HepG2 (cell line): ENCODE results near the gene MEA1. TPM values are rescaled to one million over a fixed set of nuclear protein-coding genes. Genes with fewer than 3 reads are reported as not detected.

Experiments used
- ARHGAP35 ChIP-seq: sonication (generic); formaldehyde crosslinking; IDR thresholded peaks from 2 replicates; pipeline ENCODE4 v1.9.0; 2022; ENCODE audit warnings: mild to moderate bottlenecking, inconsistent platforms, moderate library complexity, missing genetic modification reagents, borderline replicate concordance
- DPF2 ChIP-seq: sonication (generic); formaldehyde crosslinking; IDR thresholded peaks from 2 replicates; pipeline ENCODE4 v1.4.0; 2020; ENCODE audit warnings: mild to moderate bottlenecking, low read depth, missing genetic modification reagents, borderline replicate concordance
- GZF1 ChIP-seq: sonication (generic); formaldehyde crosslinking; IDR thresholded peaks from 2 replicates; pipeline ENCODE4 v1.5.1; 2020; ENCODE audit warnings: mild to moderate bottlenecking, missing genetic modification reagents
- HNRNPH1 ChIP-seq: fragments of 200-400 bp; formaldehyde crosslinking; optimal IDR thresholded peaks from 2 replicates; pipeline ENCODE3; 2017; ENCODE audit warnings: mild to moderate bottlenecking, low read depth, low read length
- HOXD1 ChIP-seq: sonication (generic); formaldehyde crosslinking; IDR thresholded peaks from 2 replicates; pipeline ENCODE4 v1.5.0; 2020; ENCODE audit warnings: missing genetic modification reagents
- JUN ChIP-seq: sonication (generic); formaldehyde crosslinking; IDR thresholded peaks from 2 replicates; pipeline ENCODE4 v1.4.0; 2020; ENCODE audit warnings: mild to moderate bottlenecking, missing genetic modification reagents
- SIN3B ChIP-seq: fragments of 150-350 bp; IDR thresholded peaks from 2 replicates; pipeline ENCODE4 v1.6.1; 2014; ENCODE audit warnings: low read length
- SNAPC2 ChIP-seq: sonication (generic); formaldehyde crosslinking; IDR thresholded peaks from 2 replicates; pipeline ENCODE4 v1.8.1; 2022; ENCODE audit warnings: mild to moderate bottlenecking, missing genetic modification reagents
- SP1 ChIP-seq, 2 experiments: fragments of 450-650 bp in 1 of 2; sonication (generic) in 1 of 2; formaldehyde crosslinking in 1 of 2; IDR thresholded peaks; 2 replicates each; pipeline versions ENCODE4 v1.4.0 to v1.6.1; 2016 to 2020; ENCODE audit warnings: missing genetic modification reagents in 1 of 2
- SRY ChIP-seq: sonication (generic); formaldehyde crosslinking; IDR thresholded peaks from 2 replicates; pipeline ENCODE4 v1.8.0; 2022; ENCODE audit warnings: mild to moderate bottlenecking, missing genetic modification reagents
- TBX2 ChIP-seq: sonication (generic); formaldehyde crosslinking; IDR thresholded peaks from 2 replicates; pipeline ENCODE4 v1.5.0; 2020; ENCODE audit warnings: missing genetic modification reagents, mild to moderate bottlenecking, borderline replicate concordance
- ZNF251 ChIP-seq: sonication (generic); formaldehyde crosslinking; IDR thresholded peaks from 2 replicates; pipeline ENCODE4 v1.9.0; 2021; ENCODE audit warnings: mild to moderate bottlenecking, missing genetic modification reagents
- ZNF264 ChIP-seq: sonication (generic); formaldehyde crosslinking; IDR thresholded peaks from 2 replicates; pipeline ENCODE4 v1.4.0; 2020; ENCODE audit warnings: missing genetic modification reagents
- ZNF574 ChIP-seq: sonication (generic); formaldehyde crosslinking; IDR thresholded peaks from 2 replicates; pipeline ENCODE4 v1.4.0; 2020; ENCODE audit warnings: missing genetic modification reagents
- ZNF580 ChIP-seq: IDR thresholded peaks from 2 replicates; pipeline ENCODE4 v1.6.1; 2016; ENCODE audit warnings: low read depth, borderline replicate concordance
- polyA plus RNA-seq, 8 experiments: library from polyadenylated mRNA; depleted of rRNA in 3 of 8; stranded (reverse) in 7 of 8; unstranded in 1 of 8; fragments of >200 nt; fragmentation: Illumina TruSeq in 4 of 8; extraction: Trizol in 4 of 8; gene quantifications; 2 replicates each; pipeline versions ENCODE4 v1.2.1 to v1.2.3, GENCODE V29; 2011 to 2016; ENCODE audit warnings: low read depth in 4 of 8, missing spikeins in 1 of 8, mixed read lengths in 1 of 8; ENCODE audit not compliant: insufficient read depth in 1 of 8
- total RNA-seq, 5 experiments: library from RNA; depleted of rRNA; stranded (reverse); fragments of >200 nt; fragmentation: Illumina TruSeq; extraction: Trizol; gene quantifications; 2 replicates each; pipeline ENCODE4 v1.2.3, GENCODE V29; 2016; ENCODE audit warnings: low read depth in 1 of 5
- TF ChIP-seq, protein P1 (sequence below): IDR thresholded peaks from 2 replicates; pipeline ENCODE4 v1.6.1; 2016; ENCODE audit warnings: missing compliant biosample characterization, missing genetic modification reagents, borderline replicate concordance
- TF ChIP-seq, protein P2 (sequence below): IDR thresholded peaks from 2 replicates; pipeline ENCODE4 v1.6.1; 2016; ENCODE audit warnings: missing biosample characterization, missing genetic modification reagents, low read depth
- TF ChIP-seq, protein P3 (sequence below): sonication (generic); formaldehyde crosslinking; IDR thresholded peaks from 2 replicates; pipeline ENCODE4 v1.4.0; 2020; ENCODE audit warnings: mild to moderate bottlenecking, missing genetic modification reagents

Gene MEA1
- total and polyA plus RNA-seq, 2 of the 13 experiments (the other 11 are each of a cell fraction or from before 2014, with no cell fraction given) = 75.6 to 86.2 TPM

DNA sequence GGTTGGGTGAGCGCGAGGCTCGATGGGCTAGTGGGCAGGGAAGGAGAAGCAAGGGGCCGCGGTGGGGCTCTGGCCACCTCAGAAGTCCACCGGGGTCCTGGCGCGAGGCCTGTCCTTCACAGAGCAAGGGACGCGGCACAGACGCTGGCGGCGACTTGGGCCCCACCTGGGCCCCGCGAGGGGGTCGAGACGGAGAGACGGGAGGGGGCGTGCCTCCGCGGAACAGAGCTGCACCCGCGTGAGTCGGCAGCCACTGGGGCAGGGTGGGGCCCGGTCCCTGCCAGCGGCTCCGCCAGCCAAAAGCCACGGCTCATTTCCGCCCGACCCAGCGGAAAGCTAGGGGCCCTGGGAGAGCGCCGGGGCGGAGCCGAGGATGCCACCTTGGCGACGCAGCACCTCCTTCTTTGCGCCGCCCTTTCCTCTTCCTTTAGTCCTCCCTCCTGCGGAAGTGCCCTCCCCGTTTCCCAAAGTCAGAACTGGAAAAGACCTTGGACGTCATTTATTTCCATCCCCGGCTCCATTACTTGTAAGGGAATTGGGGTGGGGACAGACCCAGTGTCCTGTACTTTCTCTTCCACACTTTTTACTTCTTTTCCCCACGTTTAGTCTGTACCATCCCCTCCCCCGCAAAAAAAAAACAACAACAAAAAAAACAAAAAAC lies 39.9 kb upstream of the MEA1 start, which contains the start of gene CUL7 (continued):
- TF ChIP-seq SRY (peak; percentile 80; the same call in 1 of the 2 replicates), HNRNPH1 (peak; percentile 76), ZNF580 (peak; percentile 86; the same call in 1 of the 2 replicates), ZNF251 (CRISPR knock-in tag) (0 out of 2 replicates have a peak, but pooled peaks have one; percentile 59), GZF1 (no peak; the same call in 1 of the 2 replicates), HOXD1 (peak; percentile 64), JUN (CRISPR knock-in tag) (peak; percentile 21; the same call in 1 of the 2 replicates), ZNF264 (CRISPR knock-in tag) (peak; percentile 81; the same call in 1 of the 2 replicates), DPF2 (CRISPR knock-in tag) (peak; percentile 52; the same call in 1 of the 2 replicates), ZNF574 (CRISPR knock-in tag) (peak; percentile 91), ARHGAP35 (peak; percentile 97; the same call in 1 of the 2 replicates), SIN3B (no peak), SNAPC2 (peak; percentile 78), SP1 (IDR thresholded peaks at IDR 0.05) (no peak), SP1 (CRISPR knock-in tag; IDR thresholded peaks at IDR 0.05) (peak; percentile 82; the same call in 1 of the 2 replicates), TBX2 (CRISPR knock-in tag) (peak; percentile 97)
- TF ChIP-seq, protein P1, sequence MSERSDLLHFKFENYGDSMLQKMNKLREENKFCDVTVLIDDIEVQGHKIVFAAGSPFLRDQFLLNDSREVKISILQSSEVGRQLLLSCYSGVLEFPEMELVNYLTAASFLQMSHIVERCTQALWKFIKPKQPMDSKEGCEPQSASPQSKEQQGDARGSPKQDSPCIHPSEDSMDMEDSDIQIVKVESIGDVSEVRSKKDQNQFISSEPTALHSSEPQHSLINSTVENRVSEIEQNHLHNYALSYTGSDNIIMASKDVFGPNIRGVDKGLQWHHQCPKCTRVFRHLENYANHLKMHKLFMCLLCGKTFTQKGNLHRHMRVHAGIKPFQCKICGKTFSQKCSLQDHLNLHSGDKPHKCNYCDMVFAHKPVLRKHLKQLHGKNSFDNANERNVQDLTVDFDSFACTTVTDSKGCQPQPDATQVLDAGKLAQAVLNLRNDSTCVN (CRISPR knock-in tag) = peak; percentile 90
- TF ChIP-seq, protein P2, sequence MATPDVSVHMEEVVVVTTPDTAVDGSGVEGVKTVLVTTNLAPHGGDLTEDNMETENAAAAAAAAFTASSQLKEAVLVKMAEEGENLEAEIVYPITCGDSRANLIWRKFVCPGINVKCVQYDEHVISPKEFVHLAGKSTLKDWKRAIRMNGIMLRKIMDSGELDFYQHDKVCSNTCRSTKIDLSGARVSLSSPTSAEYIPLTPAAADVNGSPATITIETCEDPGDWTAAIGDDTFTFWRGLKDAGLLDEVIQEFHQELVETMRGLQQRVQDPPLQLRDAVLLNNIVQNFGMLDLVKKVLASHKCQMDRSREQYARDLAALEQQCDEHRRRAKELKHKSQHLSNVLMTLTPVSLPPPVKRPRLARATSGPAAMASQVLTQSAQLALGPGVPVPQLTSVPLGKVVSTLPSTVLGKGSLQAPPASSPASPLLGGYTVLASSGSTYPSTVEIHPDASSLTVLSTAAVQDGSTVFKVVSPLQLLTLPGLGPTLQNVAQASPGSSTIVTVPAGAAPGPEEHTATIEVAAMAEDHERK = peak; percentile 69
- TF ChIP-seq, protein P3, sequence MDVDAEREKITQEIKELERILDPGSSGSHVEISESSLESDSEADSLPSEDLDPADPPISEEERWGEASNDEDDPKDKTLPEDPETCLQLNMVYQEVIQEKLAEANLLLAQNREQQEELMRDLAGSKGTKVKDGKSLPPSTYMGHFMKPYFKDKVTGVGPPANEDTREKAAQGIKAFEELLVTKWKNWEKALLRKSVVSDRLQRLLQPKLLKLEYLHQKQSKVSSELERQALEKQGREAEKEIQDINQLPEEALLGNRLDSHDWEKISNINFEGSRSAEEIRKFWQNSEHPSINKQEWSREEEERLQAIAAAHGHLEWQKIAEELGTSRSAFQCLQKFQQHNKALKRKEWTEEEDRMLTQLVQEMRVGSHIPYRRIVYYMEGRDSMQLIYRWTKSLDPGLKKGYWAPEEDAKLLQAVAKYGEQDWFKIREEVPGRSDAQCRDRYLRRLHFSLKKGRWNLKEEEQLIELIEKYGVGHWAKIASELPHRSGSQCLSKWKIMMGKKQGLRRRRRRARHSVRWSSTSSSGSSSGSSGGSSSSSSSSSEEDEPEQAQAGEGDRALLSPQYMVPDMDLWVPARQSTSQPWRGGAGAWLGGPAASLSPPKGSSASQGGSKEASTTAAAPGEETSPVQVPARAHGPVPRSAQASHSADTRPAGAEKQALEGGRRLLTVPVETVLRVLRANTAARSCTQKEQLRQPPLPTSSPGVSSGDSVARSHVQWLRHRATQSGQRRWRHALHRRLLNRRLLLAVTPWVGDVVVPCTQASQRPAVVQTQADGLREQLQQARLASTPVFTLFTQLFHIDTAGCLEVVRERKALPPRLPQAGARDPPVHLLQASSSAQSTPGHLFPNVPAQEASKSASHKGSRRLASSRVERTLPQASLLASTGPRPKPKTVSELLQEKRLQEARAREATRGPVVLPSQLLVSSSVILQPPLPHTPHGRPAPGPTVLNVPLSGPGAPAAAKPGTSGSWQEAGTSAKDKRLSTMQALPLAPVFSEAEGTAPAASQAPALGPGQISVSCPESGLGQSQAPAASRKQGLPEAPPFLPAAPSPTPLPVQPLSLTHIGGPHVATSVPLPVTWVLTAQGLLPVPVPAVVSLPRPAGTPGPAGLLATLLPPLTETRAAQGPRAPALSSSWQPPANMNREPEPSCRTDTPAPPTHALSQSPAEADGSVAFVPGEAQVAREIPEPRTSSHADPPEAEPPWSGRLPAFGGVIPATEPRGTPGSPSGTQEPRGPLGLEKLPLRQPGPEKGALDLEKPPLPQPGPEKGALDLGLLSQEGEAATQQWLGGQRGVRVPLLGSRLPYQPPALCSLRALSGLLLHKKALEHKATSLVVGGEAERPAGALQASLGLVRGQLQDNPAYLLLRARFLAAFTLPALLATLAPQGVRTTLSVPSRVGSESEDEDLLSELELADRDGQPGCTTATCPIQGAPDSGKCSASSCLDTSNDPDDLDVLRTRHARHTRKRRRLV = peak; percentile 64; the same call in 1 of the 2 replicates
